HCT116 (cell line): ENCODE data around the gene OR51F2. TPM values are rescaled to one million over a fixed set of nuclear protein-coding genes. Genes with fewer than 3 reads are reported as not detected.

Experiments used
- ATAC-seq: fragments of 200-7000 bp; cut with Tn5 transposase; 2 replicates; pipeline ENCODE4 v1.9.1; 2020; ENCODE audit warnings: mild to moderate bottlenecking, moderate library complexity
- BruUV-seq: library from RNA; stranded (reverse); fragments of 400-500 nt; replicated peaks from 2 replicates; lab custom pipeline; 2021; lab: Mats Ljungman, UMichigan
- CTCF ChIA-PET: fragments of 300-600 bp; sonication (Branson Sonifier 250); formaldehyde crosslinking; loops from one replicate; lab custom pipeline; 2021; ENCODE audit warnings: antibody characterized with exemption; lab: Charles Lee
- POLR2A ChIA-PET: fragments of 300-600, 350-600 bp; sonication (Branson Sonifier 250); formaldehyde crosslinking; loops from one replicate; lab custom pipeline; 2021; ENCODE audit warnings: antibody characterized with exemption; lab: Charles Lee
- RAD21 ChIA-PET, 2 experiments: fragments of 300-600 bp; sonication (Branson Sonifier 250); formaldehyde crosslinking; loops; one replicate each; lab custom pipeline; 2023; ENCODE audit warnings: low total read pairs in 2 of 2; ENCODE audit not compliant: uncharacterized antibody in 2 of 2, unreplicated experiment in 2 of 2, low non-redundant PET in 1 of 2; lab: Charles Lee
- DNase-seq: peaks from one replicate; pipeline ENCODE4 v3.0.0-alpha.2; 2010; ENCODE audit warnings: low read depth, low spot score
- H2AFZ ChIP-seq: fragments of 200-600 bp; shearing (Covaris generic), sonication (generic); 2 replicates; pipeline ENCODE4 v1.6.1; 2017; ENCODE audit warnings: low read depth, mixed run types, mixed read lengths, antibody characterized with exemption, low read length; ENCODE audit not compliant: poor library complexity, severe bottlenecking
- H3K27ac ChIP-seq: 2 replicates; pipeline ENCODE4 v1.5.1; 2012; ENCODE audit warnings: low read depth, low read length
- H3K27me3 ChIP-seq: fragments of 200-600 bp; sonication (generic); 2 replicates; pipeline ENCODE4 v1.6.1; 2016; ENCODE audit warnings: mixed run types, low read length, mixed read lengths; ENCODE audit not compliant: insufficient read depth
- H3K36me3 ChIP-seq, 2 experiments: fragments of 200-500 bp in 1 of 2; fragments of 200-600 bp in 1 of 2; sonication (Bioruptor generic) in 1 of 2; sonication (generic) in 1 of 2; 2 replicates each; pipeline versions ENCODE4 v1.5.1 to v1.6.1; 2014 to 2016; ENCODE audit warnings: low read length in 2 of 2, inconsistent platforms in 1 of 2, mixed read lengths in 1 of 2, mixed run types in 1 of 2; ENCODE audit not compliant: insufficient read depth in 2 of 2, control insufficient read depth in 1 of 2
- H3K4me1 ChIP-seq, 2 experiments: fragments of 200-600 bp in 1 of 2; sonication (generic) in 1 of 2; 2 replicates each; pipeline versions ENCODE4 v1.5.1 to v1.6.1; 2012 to 2017; ENCODE audit warnings: low read length in 2 of 2, inconsistent platforms in 1 of 2, mild to moderate bottlenecking in 1 of 2, mixed read lengths in 1 of 2, mixed run types in 1 of 2, moderate library complexity in 1 of 2; ENCODE audit not compliant: insufficient read depth in 2 of 2, control insufficient read depth in 1 of 2
- H3K4me2 ChIP-seq: fragments of 200-600 bp; sonication (generic); 2 replicates; pipeline ENCODE4 v1.6.1; 2017; ENCODE audit warnings: mixed run types, low read length, mixed read lengths
- H3K4me3 ChIP-seq, 2 experiments: fragments of 200-600 bp in 1 of 2; sonication (generic) in 1 of 2; replicated peaks in 1 of 2; 2 replicates each; pipeline ENCODE4 v1.5.1; 2011 to 2016; ENCODE audit warnings: low read length in 2 of 2, control low read depth in 1 of 2, low read depth in 1 of 2, mild to moderate bottlenecking in 1 of 2, mixed read lengths in 1 of 2, mixed run types in 1 of 2
- H3K79me2 ChIP-seq: fragments of 200-600 bp; sonication (generic); 2 replicates; pipeline ENCODE4 v1.6.1; 2017; ENCODE audit warnings: mild to moderate bottlenecking, mixed run types, low read length, moderate library complexity, mixed read lengths; ENCODE audit not compliant: insufficient read depth
- H3K9ac ChIP-seq: fragments of 200-600 bp; sonication (generic); 2 replicates; pipeline ENCODE4 v1.6.1; 2016; ENCODE audit warnings: low read length, mixed read lengths
- H3K9me2 ChIP-seq: fragments of 200-600 bp; sonication (generic), shearing (Covaris generic); 2 replicates; pipeline ENCODE4 v1.6.1; 2017; ENCODE audit warnings: mixed run types, mild to moderate bottlenecking, moderate library complexity; ENCODE audit not compliant: insufficient read depth
- H3K9me3 ChIP-seq, 2 experiments: fragments of 200-500 bp in 1 of 2; fragments of 200-600 bp in 1 of 2; sonication (Bioruptor generic) in 1 of 2; sonication (generic) in 1 of 2; 2 replicates each; pipeline ENCODE4 v1.6.1; 2014 to 2017; ENCODE audit warnings: low read length in 2 of 2, mixed read lengths in 2 of 2, inconsistent platforms in 1 of 2, low read depth in 1 of 2, mild to moderate bottlenecking in 1 of 2, mixed run types in 1 of 2, moderate library complexity in 1 of 2; ENCODE audit not compliant: control insufficient read depth in 1 of 2, insufficient read depth in 1 of 2
- H4K20me1 ChIP-seq: fragments of 200-600 bp; sonication (generic), shearing (Covaris generic); 2 replicates; pipeline ENCODE4 v1.6.1; 2017; ENCODE audit warnings: mixed run types, mild to moderate bottlenecking, moderate library complexity; ENCODE audit not compliant: insufficient read depth
- CBX3 ChIP-seq: IDR thresholded peaks from 2 replicates; pipeline ENCODE4 v1.6.1; 2012; ENCODE audit warnings: low read depth
- CEBPB ChIP-seq: IDR thresholded peaks from 2 replicates; pipeline ENCODE4 v1.6.1; 2012; ENCODE audit warnings: low read depth
- CTCF ChIP-seq, 3 experiments: fragments of 200-600 bp in 1 of 3; sonication (generic) in 1 of 3; IDR thresholded peaks in 2 of 3; conservative IDR thresholded peaks in 1 of 3; 2 replicates each; pipeline ENCODE4 v1.5.1; 2012 to 2017; ENCODE audit warnings: low read depth in 2 of 3, low read length in 2 of 3, antibody characterized with exemption in 1 of 3, borderline replicate concordance in 1 of 3, control low read depth in 1 of 3, mild to moderate bottlenecking in 1 of 3, mixed read lengths in 1 of 3, mixed run types in 1 of 3, moderate library complexity in 1 of 3; ENCODE audit not compliant: insufficient read depth in 1 of 3
- ELF1 ChIP-seq: IDR thresholded peaks from 2 replicates; pipeline ENCODE4 v1.6.1; 2012; ENCODE audit warnings: low read depth, borderline replicate concordance
- EZH2 ChIP-seq: fragments of 200-600 bp; sonication (generic); IDR thresholded peaks from 2 replicates; pipeline ENCODE4 v1.6.1; 2017; ENCODE audit warnings: antibody characterized with exemption, mixed run types
- EZH2phosphoT487 ChIP-seq: fragments of 200-600 bp; IDR thresholded peaks from 2 replicates; pipeline ENCODE4 v1.6.1; 2018; ENCODE audit warnings: antibody characterized with exemption, borderline replicate concordance
- MAX ChIP-seq: IDR thresholded peaks from 2 replicates; pipeline ENCODE4 v1.6.1; 2012
- POLR2A ChIP-seq: IDR thresholded peaks from 2 replicates; pipeline ENCODE4 v1.7.0; 2011; ENCODE audit warnings: borderline replicate concordance; ENCODE audit not compliant: insufficient read depth, insufficient read length; ENCODE audit errors: extremely low read depth
- POLR2AphosphoS5 ChIP-seq: IDR thresholded peaks from 2 replicates; pipeline ENCODE4 v1.6.1; 2011; ENCODE audit warnings: mild to moderate bottlenecking, low read depth, low read length, moderate library complexity
- RAD21 ChIP-seq: IDR thresholded peaks from 2 replicates; pipeline ENCODE4 v1.6.1; 2012; ENCODE audit warnings: low read depth, mild to moderate bottlenecking
- REST ChIP-seq: IDR thresholded peaks from 2 replicates; pipeline ENCODE4 v1.6.1; 2012; ENCODE audit warnings: low read depth
- SIN3A ChIP-seq: IDR thresholded peaks from 2 replicates; pipeline ENCODE4 v1.6.1; 2012; ENCODE audit warnings: low read depth
- SP1 ChIP-seq: IDR thresholded peaks from 2 replicates; pipeline ENCODE4 v1.6.1; 2012; ENCODE audit warnings: low read depth
- SRF ChIP-seq: IDR thresholded peaks from 2 replicates; pipeline ENCODE4 v1.6.1; 2012; ENCODE audit warnings: low read depth
- TCF7L2 ChIP-seq: IDR thresholded peaks from 2 replicates; pipeline ENCODE4 v1.7.0; 2011; ENCODE audit warnings: borderline replicate concordance, inconsistent platforms; ENCODE audit not compliant: insufficient read depth, insufficient read length; ENCODE audit errors: extremely low read depth
- ZBTB33 ChIP-seq: IDR thresholded peaks from 2 replicates; pipeline ENCODE4 v1.6.1; 2011; ENCODE audit warnings: mild to moderate bottlenecking, low read length, moderate library complexity; ENCODE audit not compliant: insufficient replicate concordance; ENCODE audit errors: extremely low read depth
- ZFX ChIP-seq: fragments of 450-650 bp; IDR thresholded peaks from 2 replicates; pipeline ENCODE4 v1.6.1; 2017
- ZNF274 ChIP-seq: fragments of 200-500 bp; sonication (Bioruptor generic); IDR thresholded peaks from 2 replicates; pipeline ENCODE4 v1.6.1; 2014; ENCODE audit warnings: mild to moderate bottlenecking, low read depth, low read length, inconsistent platforms
- intact Hi-C: fragments of 100-400 bp; cut with micrococcal nuclease; formaldehyde crosslinking; loops from 2 replicates; pipeline ENCODE4 v1.10.0; 2022
- total RNA-seq: library from RNA; stranded (reverse); gene quantifications from one replicate; pipeline ENCODE4 v1.2.1, GENCODE V29; 2021; ENCODE audit not compliant: unreplicated experiment

OR51F2 gene
- total RNA-seq, 1 experiment from 2014 or later, result not detected

GRCh38 chr11:4851033-4851432 lies 29.9 kb downstream of the OR51F2 start:
- Histone ChIP-seq H2AFZ (no peak overlapping the region), H4K20me1 (no peaks in the 10 kb centered on the region), H3K9ac (no peak overlapping the region), H3K4me2 (no peak overlapping the region)
- intact Hi-C loops, result no loop called here
- DNase-seq, result no peak
- no peak for TF ChIP-seq ZBTB33
- no peak for TF ChIP-seq EZH2phosphoT487
- no peak for TF ChIP-seq SP1
- TF ChIP-seq MAX, result no peak
- no peak for TF ChIP-seq POLR2AphosphoS5
- no peak for TF ChIP-seq ZNF274
- TF ChIP-seq SRF, result no peak
- no peak for TF ChIP-seq CBX3
- TF ChIP-seq CEBPB, result no peak
- no peak for TF ChIP-seq ZFX
- TF ChIP-seq ELF1, result no peak
- TF ChIP-seq CTCF (IDR thresholded peaks at IDR 0.05 in 2 of 3, conservative IDR thresholded peaks at IDR 0.05 in 1 of 3; ENCODE audit: borderline replicate concordance in 1 of 3, insufficient read depth in 1 of 3, low read depth in 2 of 3, low read length in 2 of 3), result no peak
- TF ChIP-seq RAD21, result no peak
- no peak for TF ChIP-seq SIN3A
- TF ChIP-seq REST, result no peak
- no peak for TF ChIP-seq EZH2
- no peak for TF ChIP-seq TCF7L2
- TF ChIP-seq POLR2A, result no peak
- TF ChIP-seq, all 23 proteins: peak for 0
- Histone ChIP-seq H3K27me3 (peaks cover 5% of the 10 kb centered on the region), H3K4me1 (no peaks in the 10 kb centered on the region), H3K9me2 (no peaks in the 10 kb centered on the region), H3K36me3 (no peaks in the 10 kb centered on the region), H3K27ac (no peak overlapping the region), H3K4me3 (no peak overlapping the region), H3K9me3 (no peaks in the 10 kb centered on the region), H3K79me2 (no peaks in the 10 kb centered on the region)
- ChIA-PET RAD21 (no interaction called here), POLR2A (no interaction called here), CTCF (no interaction called here)
- no peak for ATAC-seq
- BruUV-seq, result no TSS peak
